Nephron (organoid): Measurements from ENCODE around the gene PPP3CA.
A peak's percentile ranks its signal among the peaks of the same experiment; 100 is the strongest.

Source experiments
- H3K27ac Mint-ChIP-seq, 3 experiments: 2 replicates each; pipeline ENCODE4 v1.8.0; 2020; ENCODE audit warnings: mixed read lengths in 3 of 3, mild to moderate bottlenecking in 2 of 3, moderate library complexity in 1 of 3
- H3K27me3 Mint-ChIP-seq: 2 replicates; pipeline ENCODE4 v1.8.0; 2021; ENCODE audit warnings: low read depth, mild to moderate bottlenecking, moderate library complexity, mixed read lengths
- H3K36me3 Mint-ChIP-seq: 2 replicates; pipeline ENCODE4 v1.8.0; 2020; ENCODE audit warnings: low read depth, mixed read lengths
- H3K4me1 Mint-ChIP-seq: 2 replicates; pipeline ENCODE4 v1.8.0; 2020; ENCODE audit warnings: mixed read lengths
- H3K4me3 Mint-ChIP-seq, 3 experiments: 2 replicates each; pipeline ENCODE4 v1.8.0; 2020; ENCODE audit warnings: mild to moderate bottlenecking in 3 of 3, mixed read lengths in 3 of 3, moderate library complexity in 2 of 3
- H3K9me3 Mint-ChIP-seq: 2 replicates; pipeline ENCODE4 v1.8.0; 2020; ENCODE audit warnings: mixed read lengths
- TF ChIP-seq, protein P1 (sequence below), 3 experiments: fragments of 200-600 bp; sonication (generic); IDR thresholded peaks; one replicate each; pipeline ENCODE4 v1.5.0; 2021; ENCODE audit warnings: antibody characterized with exemption in 3 of 3; ENCODE audit not compliant: unreplicated experiment in 3 of 3

The PPP3CA gene

DNA sequence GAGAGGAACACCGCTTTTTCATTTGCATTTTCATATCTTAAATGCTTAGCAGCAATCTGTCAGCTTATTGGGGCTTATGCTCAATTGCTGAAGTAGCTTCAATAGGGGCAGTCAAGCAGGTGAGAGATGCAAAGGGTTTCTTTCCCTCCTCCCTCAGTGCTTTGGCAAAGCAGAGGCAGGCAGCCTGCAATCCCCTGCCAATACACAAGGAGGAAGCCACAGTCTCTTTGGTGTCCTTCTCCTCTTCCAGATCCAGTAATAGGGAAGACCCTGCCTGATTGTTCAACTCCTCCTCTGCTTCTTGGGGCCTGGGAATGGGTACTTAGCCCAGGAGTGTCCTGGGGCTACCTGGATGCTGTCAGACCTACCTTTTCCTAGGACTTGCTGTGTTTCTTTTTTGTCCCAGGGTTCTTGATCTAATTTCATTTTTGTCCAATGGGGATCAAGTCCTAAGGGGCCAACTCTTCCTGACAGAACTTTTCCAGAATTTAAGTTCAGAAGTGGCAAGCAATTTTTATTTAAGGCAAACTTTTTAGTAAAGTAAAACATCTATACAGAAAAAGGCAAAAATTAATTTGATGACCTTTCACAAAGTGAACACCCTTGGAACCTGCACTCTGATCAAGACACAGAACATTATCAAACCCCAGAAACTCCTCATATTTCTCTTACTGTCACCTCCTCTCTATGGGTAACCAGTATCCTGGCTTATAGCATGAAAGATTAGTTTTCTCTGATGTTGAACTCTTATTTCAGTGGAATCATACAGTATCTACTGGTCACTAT lies 260.3 kb downstream of the PPP3CA start:
- no peak overlapping the region for H3K4me3 Mint-ChIP-seq
- H3K36me3 Mint-ChIP-seq: peaks cover 17% of the 10 kb centered on the region
- H3K4me1 Mint-ChIP-seq: no peaks in the 10 kb centered on the region
- H3K9me3 Mint-ChIP-seq: no peaks in the 10 kb centered on the region
- H3K27me3 Mint-ChIP-seq: no peaks in the 10 kb centered on the region
- no peak overlapping the region for H3K27ac Mint-ChIP-seq
- TF ChIP-seq, protein P1, sequence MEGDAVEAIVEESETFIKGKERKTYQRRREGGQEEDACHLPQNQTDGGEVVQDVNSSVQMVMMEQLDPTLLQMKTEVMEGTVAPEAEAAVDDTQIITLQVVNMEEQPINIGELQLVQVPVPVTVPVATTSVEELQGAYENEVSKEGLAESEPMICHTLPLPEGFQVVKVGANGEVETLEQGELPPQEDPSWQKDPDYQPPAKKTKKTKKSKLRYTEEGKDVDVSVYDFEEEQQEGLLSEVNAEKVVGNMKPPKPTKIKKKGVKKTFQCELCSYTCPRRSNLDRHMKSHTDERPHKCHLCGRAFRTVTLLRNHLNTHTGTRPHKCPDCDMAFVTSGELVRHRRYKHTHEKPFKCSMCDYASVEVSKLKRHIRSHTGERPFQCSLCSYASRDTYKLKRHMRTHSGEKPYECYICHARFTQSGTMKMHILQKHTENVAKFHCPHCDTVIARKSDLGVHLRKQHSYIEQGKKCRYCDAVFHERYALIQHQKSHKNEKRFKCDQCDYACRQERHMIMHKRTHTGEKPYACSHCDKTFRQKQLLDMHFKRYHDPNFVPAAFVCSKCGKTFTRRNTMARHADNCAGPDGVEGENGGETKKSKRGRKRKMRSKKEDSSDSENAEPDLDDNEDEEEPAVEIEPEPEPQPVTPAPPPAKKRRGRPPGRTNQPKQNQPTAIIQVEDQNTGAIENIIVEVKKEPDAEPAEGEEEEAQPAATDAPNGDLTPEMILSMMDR (IDR thresholded peaks at IDR 0.05; ENCODE audit: unreplicated experiment in 3 of 3): no peak

DNA sequence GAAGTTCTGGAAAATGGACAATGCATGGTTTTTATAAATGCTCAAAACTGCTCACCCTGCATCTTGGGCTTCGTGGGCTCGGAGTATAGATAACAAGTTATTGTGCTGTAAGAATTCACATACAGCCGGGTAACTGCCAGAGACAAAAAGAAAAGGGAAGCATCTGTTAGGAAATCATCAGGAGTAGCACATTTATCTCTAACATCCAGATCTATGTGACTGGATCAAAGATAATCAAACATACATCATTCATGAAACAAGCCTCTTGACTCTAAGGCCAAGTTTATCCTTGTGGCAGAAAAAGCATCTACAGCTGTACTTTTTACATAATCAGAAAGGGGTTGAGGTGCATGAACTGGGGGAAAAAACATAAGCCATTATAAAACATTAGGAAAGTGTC lies 264.2 kb downstream of the PPP3CA start:
- TF ChIP-seq, protein P1 (IDR thresholded peaks at IDR 0.05; ENCODE audit: unreplicated experiment in 3 of 3): no peak
- no peaks in the 10 kb centered on the region for H3K9me3 Mint-ChIP-seq
- peaks cover 15% of the 10 kb centered on the region for H3K36me3 Mint-ChIP-seq
- H3K27ac Mint-ChIP-seq: no peak overlapping the region
- H3K4me3 Mint-ChIP-seq: no peak overlapping the region
- no peaks in the 10 kb centered on the region for H3K4me1 Mint-ChIP-seq
- H3K27me3 Mint-ChIP-seq: no peaks in the 10 kb centered on the region

DNA sequence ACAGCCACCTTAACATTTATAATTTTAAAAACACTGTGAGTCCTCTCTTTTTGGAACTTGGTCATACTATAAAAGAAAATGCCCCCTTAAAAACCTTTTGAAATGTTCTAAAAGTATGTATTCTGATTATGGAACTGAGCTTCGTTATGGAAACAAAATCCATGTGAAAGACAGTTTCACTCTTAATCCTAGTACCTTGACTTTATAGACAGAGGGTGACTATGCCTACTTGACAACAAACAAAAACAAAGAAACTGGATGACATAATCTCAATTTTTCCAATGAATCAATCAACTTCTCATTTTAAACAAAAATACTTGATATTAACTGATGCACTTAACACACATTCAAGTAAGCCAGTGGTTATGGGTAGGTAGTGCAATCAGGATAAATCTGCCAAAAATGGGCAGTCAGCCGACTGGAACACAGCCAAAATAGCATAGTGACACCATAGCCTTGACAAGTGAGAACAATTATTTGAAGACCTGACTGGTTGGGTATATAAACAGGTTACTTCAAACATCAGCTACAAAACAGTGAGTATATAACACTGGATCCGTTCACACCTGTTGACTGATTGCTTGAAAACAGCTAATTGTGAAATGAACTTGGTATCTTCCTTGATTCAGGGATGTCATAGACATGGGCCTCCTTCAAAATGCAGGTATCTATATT lies 265.5 kb downstream of the PPP3CA start:
- Mint-ChIP-seq H3K36me3 (peaks cover 11% of the 10 kb centered on the region), H3K27ac (peak overlapping the region in 1 of 3 experiments; percentile 45), H3K27me3 (no peaks in the 10 kb centered on the region), H3K9me3 (no peaks in the 10 kb centered on the region), H3K4me3 (no peak overlapping the region), H3K4me1 (no peaks in the 10 kb centered on the region)
- TF ChIP-seq, protein P1 (IDR thresholded peaks at IDR 0.05; ENCODE audit: unreplicated experiment in 3 of 3): no peak

DNA sequence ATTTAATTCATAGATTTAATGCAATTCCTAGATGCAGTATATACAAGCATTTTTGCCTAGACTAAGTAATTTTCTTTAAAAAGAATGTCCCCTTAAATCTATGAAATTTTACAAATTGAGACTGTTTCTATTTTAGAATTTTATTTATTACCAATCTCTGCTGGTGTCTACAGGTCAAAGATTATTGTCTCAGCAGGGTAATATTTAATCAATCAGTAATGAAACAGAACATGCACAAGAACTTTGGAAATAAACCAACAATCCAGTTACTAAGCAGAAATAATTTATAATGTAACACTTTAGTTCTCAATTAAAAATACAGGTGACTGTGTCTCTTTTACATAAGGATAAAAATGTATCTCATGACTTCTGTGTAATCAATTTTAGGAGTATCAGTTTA lies 266.2 kb downstream of the PPP3CA start:
- H3K27ac Mint-ChIP-seq: peak overlapping the region in 1 of 3 experiments; percentile 45
- no peaks in the 10 kb centered on the region for H3K4me1 Mint-ChIP-seq
- no peak overlapping the region for H3K4me3 Mint-ChIP-seq
- H3K27me3 Mint-ChIP-seq: no peaks in the 10 kb centered on the region
- no peaks in the 10 kb centered on the region for H3K9me3 Mint-ChIP-seq
- H3K36me3 Mint-ChIP-seq: peaks cover 11% of the 10 kb centered on the region
- TF ChIP-seq, protein P1 (IDR thresholded peaks at IDR 0.05; ENCODE audit: unreplicated experiment in 3 of 3): no peak

DNA sequence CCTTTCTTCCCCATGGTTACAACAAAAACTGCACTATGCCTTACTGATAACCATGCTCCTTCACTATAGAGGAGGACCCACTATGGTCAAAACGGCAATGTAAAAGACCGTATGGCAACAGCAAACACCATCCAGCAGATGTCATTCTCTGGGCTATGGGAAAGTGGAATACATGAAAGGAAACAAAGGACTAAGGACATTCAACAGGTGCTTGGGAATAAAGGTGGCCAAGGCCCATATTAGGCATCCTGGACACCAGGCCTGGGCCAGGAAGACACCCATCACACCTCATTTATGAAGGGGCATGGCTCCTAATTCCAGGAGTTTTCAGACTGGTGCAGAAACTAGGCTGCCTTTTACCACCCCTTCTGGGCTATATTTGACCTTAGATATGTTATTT lies 268.4 kb downstream of the PPP3CA start:
- H3K27me3 Mint-ChIP-seq: no peaks in the 10 kb centered on the region
- no peak overlapping the region for H3K4me3 Mint-ChIP-seq
- no peaks in the 10 kb centered on the region for H3K9me3 Mint-ChIP-seq
- peaks cover 20% of the 10 kb centered on the region for H3K36me3 Mint-ChIP-seq
- H3K4me1 Mint-ChIP-seq: no peaks in the 10 kb centered on the region
- H3K27ac Mint-ChIP-seq: no peak overlapping the region
- TF ChIP-seq, protein P1 (IDR thresholded peaks at IDR 0.05; ENCODE audit: unreplicated experiment in 3 of 3): no peak
